ENCODE data around the gene CHMP2A. TPM values are rescaled to one million over a fixed set of nuclear protein-coding genes. Genes with fewer than 3 reads are reported as not detected.

Gene CHMP2A
- total and polyA plus RNA-seq, 10 of the 15 experiments (the other 5 are each of a cell fraction or from before 2014, with no cell fraction given): 69.5 to 172 (median 109) TPM

GRCh38 chr19:58572818-58573657 lies 18.1 kb upstream of the CHMP2A start, which contains the start of gene MZF1 (continued):
- peak; percentile 39 for TF ChIP-seq USF1 (IDR thresholded peaks at IDR 0.05; ENCODE audit: borderline replicate concordance, extremely low read length, insufficient read depth, low read depth, low read length)
- no peak; a peak in 2 of 4 replicates for TF ChIP-seq IKZF2 (IDR thresholded peaks at IDR 0.05)
- TF ChIP-seq, protein P1, sequence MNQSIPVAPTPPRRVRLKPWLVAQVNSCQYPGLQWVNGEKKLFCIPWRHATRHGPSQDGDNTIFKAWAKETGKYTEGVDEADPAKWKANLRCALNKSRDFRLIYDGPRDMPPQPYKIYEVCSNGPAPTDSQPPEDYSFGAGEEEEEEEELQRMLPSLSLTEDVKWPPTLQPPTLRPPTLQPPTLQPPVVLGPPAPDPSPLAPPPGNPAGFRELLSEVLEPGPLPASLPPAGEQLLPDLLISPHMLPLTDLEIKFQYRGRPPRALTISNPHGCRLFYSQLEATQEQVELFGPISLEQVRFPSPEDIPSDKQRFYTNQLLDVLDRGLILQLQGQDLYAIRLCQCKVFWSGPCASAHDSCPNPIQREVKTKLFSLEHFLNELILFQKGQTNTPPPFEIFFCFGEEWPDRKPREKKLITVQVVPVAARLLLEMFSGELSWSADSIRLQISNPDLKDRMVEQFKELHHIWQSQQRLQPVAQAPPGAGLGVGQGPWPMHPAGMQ (IDR thresholded peaks at IDR 0.05; ENCODE audit: borderline replicate concordance): no peak
- peak; percentile 61; the same call in 1 of the 2 replicates for TF ChIP-seq TCF12 (IDR thresholded peaks at IDR 0.05; ENCODE audit: low read depth, low read length)
- TF ChIP-seq FOXM1 (IDR thresholded peaks at IDR 0.05; ENCODE audit: low read depth, low read length): no peak
- peak; percentile 24; the same call in 1 of the 2 replicates for TF ChIP-seq LARP7 (IDR thresholded peaks at IDR 0.05)
- TF ChIP-seq MEF2B (IDR thresholded peaks at IDR 0.05; ENCODE audit: partially characterized antibody, poor library complexity, severe bottlenecking): peak; percentile 85
- TF ChIP-seq, protein P2, sequence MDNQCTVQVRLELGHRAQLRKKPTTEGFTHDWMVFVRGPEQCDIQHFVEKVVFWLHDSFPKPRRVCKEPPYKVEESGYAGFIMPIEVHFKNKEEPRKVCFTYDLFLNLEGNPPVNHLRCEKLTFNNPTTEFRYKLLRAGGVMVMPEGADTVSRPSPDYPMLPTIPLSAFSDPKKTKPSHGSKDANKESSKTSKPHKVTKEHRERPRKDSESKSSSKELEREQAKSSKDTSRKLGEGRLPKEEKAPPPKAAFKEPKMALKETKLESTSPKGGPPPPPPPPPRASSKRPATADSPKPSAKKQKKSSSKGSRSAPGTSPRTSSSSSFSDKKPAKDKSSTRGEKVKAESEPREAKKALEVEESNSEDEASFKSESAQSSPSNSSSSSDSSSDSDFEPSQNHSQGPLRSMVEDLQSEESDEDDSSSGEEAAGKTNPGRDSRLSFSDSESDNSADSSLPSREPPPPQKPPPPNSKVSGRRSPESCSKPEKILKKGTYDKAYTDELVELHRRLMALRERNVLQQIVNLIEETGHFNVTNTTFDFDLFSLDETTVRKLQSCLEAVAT (IDR thresholded peaks at IDR 0.05): peak; percentile 88
- no peak for TF ChIP-seq ZBED1 (IDR thresholded peaks at IDR 0.05; ENCODE audit: borderline replicate concordance)
- TF ChIP-seq CREB1 (IDR thresholded peaks at IDR 0.05; ENCODE audit: low read depth): peak; percentile 99
- 0 out of 2 replicates have a peak, but pooled peaks have one; percentile 72 for TF ChIP-seq STAT3 (IDR thresholded peaks at IDR 0.05; ENCODE audit: low read depth, low read length)
- TF ChIP-seq MEF2A (IDR thresholded peaks at IDR 0.05; ENCODE audit: insufficient read depth, low read depth, low read length): 0 out of 2 replicates have a peak, but pooled peaks have one; percentile 5
- 0 out of 6 replicates have a peak, but pooled peaks of 2 of the 3 experiments have one; percentile 10 to 16 for TF ChIP-seq CTCF (IDR thresholded peaks at IDR 0.05 in 2 of 3, conservative IDR thresholded peaks at IDR 0.05 in 1 of 3; ENCODE audit: control insufficient read depth in 2 of 3, extremely low read depth in 1 of 3, insufficient read depth in 1 of 3, low read depth in 3 of 3, low read length in 3 of 3)
- no peak for TF ChIP-seq BCL11A (IDR thresholded peaks at IDR 0.05; ENCODE audit: low read depth, low read length)
- peak in 1 of 2 experiments; percentile 41; a peak in 2 of 4 replicates for TF ChIP-seq EP300 (IDR thresholded peaks at IDR 0.05; ENCODE audit: borderline replicate concordance in 1 of 2, control insufficient read depth in 1 of 2, low read depth in 2 of 2, low read length in 2 of 2)
- TF ChIP-seq ZNF217 (IDR thresholded peaks at IDR 0.05): no peak
- peak; percentile 44 for TF ChIP-seq RELA (IDR thresholded peaks at IDR 0.05; ENCODE audit: borderline replicate concordance, partially characterized antibody)
- peak in 1 of 2 experiments; percentile 73; a peak in 1 of 4 replicates for TF ChIP-seq ETV6 (conservative IDR thresholded peaks at IDR 0.05 in 1 of 2, IDR thresholded peaks at IDR 0.05 in 1 of 2; ENCODE audit: borderline replicate concordance in 1 of 2, low read depth in 1 of 2)
- TF ChIP-seq BRCA1 (IDR thresholded peaks at IDR 0.05; ENCODE audit: low read depth, low read length): no peak
- TF ChIP-seq, protein P3, sequence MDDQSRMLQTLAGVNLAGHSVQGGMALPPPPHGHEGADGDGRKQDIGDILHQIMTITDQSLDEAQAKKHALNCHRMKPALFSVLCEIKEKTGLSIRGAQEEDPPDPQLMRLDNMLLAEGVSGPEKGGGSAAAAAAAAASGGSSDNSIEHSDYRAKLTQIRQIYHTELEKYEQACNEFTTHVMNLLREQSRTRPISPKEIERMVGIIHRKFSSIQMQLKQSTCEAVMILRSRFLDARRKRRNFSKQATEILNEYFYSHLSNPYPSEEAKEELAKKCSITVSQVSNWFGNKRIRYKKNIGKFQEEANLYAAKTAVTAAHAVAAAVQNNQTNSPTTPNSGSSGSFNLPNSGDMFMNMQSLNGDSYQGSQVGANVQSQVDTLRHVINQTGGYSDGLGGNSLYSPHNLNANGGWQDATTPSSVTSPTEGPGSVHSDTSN (IDR thresholded peaks at IDR 0.05; ENCODE audit: insufficient replicate concordance, low read depth, low read length): peak; percentile 97
- no peak for TF ChIP-seq FOS (IDR thresholded peaks at IDR 0.05; ENCODE audit: borderline replicate concordance, extremely low read depth, insufficient read length)

Measured in GM12878 (cell line).